HepG2 (cell line): Measurements from ENCODE around the gene FAM83G. TPM values are rescaled to one million over a fixed set of nuclear protein-coding genes. Genes with fewer than 3 reads are reported as not detected.

Experiments
- ASH2L ChIP-seq: fragments of 300-600, 200-600 bp; sonication (generic); IDR thresholded peaks from 2 replicates; pipeline ENCODE4 v1.7.0; 2017; ENCODE audit warnings: low read depth, mild to moderate bottlenecking, moderate library complexity, mixed read lengths, low read length; ENCODE audit not compliant: insufficient read length
- CBX2 ChIP-seq, 2 experiments: fragments of 200-600 bp in 1 of 2; sonication (generic); formaldehyde crosslinking in 1 of 2; IDR thresholded peaks; 2 replicates each; pipeline versions ENCODE4 v1.7.0 to v1.8.1; 2018 to 2022; ENCODE audit warnings: low read depth in 2 of 2, low read length in 1 of 2, mild to moderate bottlenecking in 1 of 2, missing genetic modification reagents in 1 of 2
- FOSL2 ChIP-seq: sonication (generic); formaldehyde crosslinking; IDR thresholded peaks from 2 replicates; pipeline ENCODE4 v1.4.0; 2020; ENCODE audit warnings: missing genetic modification reagents
- GPBP1L1 ChIP-seq: sonication (generic); formaldehyde crosslinking; IDR thresholded peaks from 2 replicates; pipeline ENCODE4 v1.5.0; 2020; ENCODE audit warnings: mild to moderate bottlenecking, missing genetic modification reagents
- HDAC2 ChIP-seq: sonication (generic); formaldehyde crosslinking; IDR thresholded peaks from 2 replicates; pipeline ENCODE4 v1.4.0; 2020; ENCODE audit warnings: missing genetic modification reagents
- HMG20A ChIP-seq: IDR thresholded peaks from 2 replicates; pipeline ENCODE4 v1.6.1; 2016; ENCODE audit warnings: borderline replicate concordance
- MED13 ChIP-seq: sonication (generic); formaldehyde crosslinking; IDR thresholded peaks from 2 replicates; pipeline ENCODE4 v1.5.0; 2020; ENCODE audit warnings: missing genetic modification reagents
- MTF1 ChIP-seq: sonication (generic); formaldehyde crosslinking; IDR thresholded peaks from 2 replicates; pipeline ENCODE4 v1.5.0; 2020; ENCODE audit warnings: missing genetic modification reagents
- MZF1 ChIP-seq: sonication (generic); formaldehyde crosslinking; IDR thresholded peaks from 2 replicates; pipeline ENCODE4 v1.8.1; 2023; ENCODE audit warnings: mild to moderate bottlenecking, missing genetic modification reagents, borderline replicate concordance
- PAWR ChIP-seq: sonication (generic); formaldehyde crosslinking; IDR thresholded peaks from 2 replicates; pipeline ENCODE4 v1.4.0; 2020; ENCODE audit warnings: missing genetic modification reagents, mild to moderate bottlenecking, borderline replicate concordance
- PLSCR1 ChIP-seq: sonication (generic); formaldehyde crosslinking; IDR thresholded peaks from 2 replicates; pipeline ENCODE4 v1.5.0; 2020; ENCODE audit warnings: missing genetic modification reagents, mild to moderate bottlenecking, borderline replicate concordance
- POLR2G ChIP-seq: fragments of 200-400 bp; formaldehyde crosslinking; IDR thresholded peaks from 2 replicates; pipeline ENCODE4 v1.6.1; 2018; ENCODE audit warnings: mild to moderate bottlenecking, low read depth, low read length, moderate library complexity
- SOX6 ChIP-seq, 2 experiments: fragments of 450-650 bp in 1 of 2; sonication (generic) in 1 of 2; formaldehyde crosslinking in 1 of 2; IDR thresholded peaks; 2 replicates each; pipeline versions ENCODE4 v1.4.0 to v1.6.1; 2017 to 2020; ENCODE audit warnings: antibody characterized with exemption in 1 of 2, mild to moderate bottlenecking in 1 of 2, missing genetic modification reagents in 1 of 2
- ZNF143 ChIP-seq: sonication (generic); formaldehyde crosslinking; IDR thresholded peaks from 2 replicates; pipeline ENCODE4 v1.4.0; 2020; ENCODE audit warnings: missing genetic modification reagents
- ZNF335 ChIP-seq: sonication (generic); formaldehyde crosslinking; IDR thresholded peaks from 2 replicates; pipeline ENCODE4 v1.4.0; 2020; ENCODE audit warnings: missing genetic modification reagents
- ZNF407 ChIP-seq: sonication (generic); formaldehyde crosslinking; IDR thresholded peaks from one replicate; pipeline ENCODE4 v1.5.1; 2020; ENCODE audit warnings: mild to moderate bottlenecking, missing genetic modification reagents; ENCODE audit errors: not compliant biosample characterization
- ZNF510 ChIP-seq: sonication (generic); formaldehyde crosslinking; IDR thresholded peaks from 2 replicates; pipeline ENCODE4 v1.4.0; 2020; ENCODE audit warnings: low read depth, mild to moderate bottlenecking, missing genetic modification reagents
- ZNF652 ChIP-seq: IDR thresholded peaks from 2 replicates; pipeline ENCODE4 v1.6.1; 2016; ENCODE audit warnings: low read depth, borderline replicate concordance
- ZSCAN20 ChIP-seq: sonication (generic); formaldehyde crosslinking; IDR thresholded peaks from 2 replicates; pipeline ENCODE4 v1.4.0; 2020; ENCODE audit warnings: missing genetic modification reagents, mild to moderate bottlenecking, borderline replicate concordance
- polyA plus RNA-seq, 8 experiments: library from polyadenylated mRNA; depleted of rRNA in 3 of 8; stranded (reverse) in 7 of 8; unstranded in 1 of 8; fragments of >200 nt; fragmentation: Illumina TruSeq in 4 of 8; extraction: Trizol in 4 of 8; gene quantifications; 2 replicates each; pipeline versions ENCODE4 v1.2.1 to v1.2.3, GENCODE V29; 2011 to 2016; ENCODE audit warnings: low read depth in 4 of 8, missing spikeins in 1 of 8, mixed read lengths in 1 of 8; ENCODE audit not compliant: insufficient read depth in 1 of 8
- total RNA-seq, 5 experiments: library from RNA; depleted of rRNA; stranded (reverse); fragments of >200 nt; fragmentation: Illumina TruSeq; extraction: Trizol; gene quantifications; 2 replicates each; pipeline ENCODE4 v1.2.3, GENCODE V29; 2016; ENCODE audit warnings: low read depth in 1 of 5

Gene FAM83G
- total and polyA plus RNA-seq, 2 of the 13 experiments (the other 11 are each of a cell fraction or from before 2014, with no cell fraction given) = 13.7 to 18.6 TPM

GRCh38 chr17:19010729-19011505, 6.4 kb upstream of the FAM83G start (continued):
- TF ChIP-seq ZNF407 (CRISPR knock-in tag) = no peak
- no peak for TF ChIP-seq PLSCR1 (CRISPR knock-in tag)
- TF ChIP-seq CBX2 (IDR thresholded peaks at IDR 0.05; ENCODE audit: low read depth, low read length) = no peak
- TF ChIP-seq CBX2 (CRISPR knock-in tag; IDR thresholded peaks at IDR 0.05; ENCODE audit: low read depth) = no peak
- no peak for TF ChIP-seq ZSCAN20 (CRISPR knock-in tag)
- TF ChIP-seq HMG20A = peak; percentile 62; the same call in 1 of the 2 replicates
- no peak for TF ChIP-seq MZF1 (CRISPR knock-in tag)
- no peak for TF ChIP-seq ZNF335 (CRISPR knock-in tag)
- 0 out of 2 replicates have a peak, but pooled peaks have one; percentile 14 for TF ChIP-seq ZNF510 (CRISPR knock-in tag)
- 0 out of 2 replicates have a peak, but pooled peaks have one; percentile 46 for TF ChIP-seq FOSL2 (CRISPR knock-in tag)
- TF ChIP-seq HDAC2 = no peak
- no peak for TF ChIP-seq MTF1 (CRISPR knock-in tag)
- TF ChIP-seq MED13 (CRISPR knock-in tag) = no peak
- TF ChIP-seq GPBP1L1 (CRISPR knock-in tag) = no peak
- no peak for TF ChIP-seq SOX6 (IDR thresholded peaks at IDR 0.05)
- TF ChIP-seq SOX6 (CRISPR knock-in tag; IDR thresholded peaks at IDR 0.05) = peak; percentile 25; the same call in 1 of the 2 replicates
- no peak for TF ChIP-seq PAWR
- TF ChIP-seq POLR2G = no peak
- TF ChIP-seq ASH2L = no peak
- TF ChIP-seq ZNF143 (CRISPR knock-in tag) = no peak
- no peak for TF ChIP-seq ZNF652 (CRISPR knock-in tag)
